Measurements from ENCODE around the gene ARL6IP1.
"Not testable (repeated sequence)": the region's sequence is repeated elsewhere in the genome, so short reads cannot be mapped to it uniquely, and the experiment has no call there.

Gene ARL6IP1

GRCh38 chr16:18770336-18770962 lies 30.9 kb downstream of the ARL6IP1 start:
- not testable (repeated sequence) for H3K9me3 ChIP-seq (replicated peaks; ENCODE audit: insufficient read depth, low read length); H3K27ac ChIP-seq (ENCODE audit: low read length); H3K79me2 ChIP-seq (ENCODE audit: low read length); H3K4me3 ChIP-seq (ENCODE audit: low read length); H3K4me2 ChIP-seq (ENCODE audit: low read depth, low read length); H3K9me2 ChIP-seq (replicated peaks; ENCODE audit: insufficient read depth, low read length); H3K36me3 ChIP-seq (replicated peaks; ENCODE audit: insufficient read depth, low read length); DNase-seq; H3F3A ChIP-seq (ENCODE audit: insufficient read depth, low read length); H3K4me1 ChIP-seq (ENCODE audit: low read length); H3K27me3 ChIP-seq (replicated peaks; ENCODE audit: insufficient read depth, low read length); H4K20me1 ChIP-seq (ENCODE audit: insufficient read depth, low read length); H3K9ac ChIP-seq (ENCODE audit: low read length); H2AFZ ChIP-seq (ENCODE audit: low read length)

DNA sequence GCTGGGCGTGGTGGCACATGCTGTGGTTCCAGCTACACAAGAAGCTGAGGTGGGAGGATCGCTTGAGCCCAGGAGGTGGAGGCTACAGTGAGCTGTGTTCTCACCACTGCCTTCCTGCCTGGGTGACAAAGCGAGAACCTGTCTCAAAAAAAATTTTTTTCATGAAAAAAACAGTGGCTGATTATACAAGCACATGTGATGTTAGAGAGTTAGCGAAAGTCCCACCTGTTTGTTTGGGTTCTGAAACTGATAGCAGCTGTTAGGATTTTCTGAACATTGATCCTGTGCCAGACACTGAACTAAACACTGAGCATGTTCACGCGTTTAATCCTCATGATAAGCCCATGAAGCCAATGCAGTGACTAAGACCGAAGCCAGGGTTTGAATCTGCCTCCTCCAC lies 34.1 kb downstream of the ARL6IP1 start:
- not testable (repeated sequence) for H3K79me2 ChIP-seq (ENCODE audit: low read length); H3F3A ChIP-seq (ENCODE audit: insufficient read depth, low read length); H4K20me1 ChIP-seq (ENCODE audit: insufficient read depth, low read length); H3K9me2 ChIP-seq (replicated peaks; ENCODE audit: insufficient read depth, low read length); H3K9me3 ChIP-seq (replicated peaks; ENCODE audit: insufficient read depth, low read length); H3K36me3 ChIP-seq (replicated peaks; ENCODE audit: insufficient read depth, low read length); H3K4me1 ChIP-seq (ENCODE audit: low read length); H3K27ac ChIP-seq (ENCODE audit: low read length); H3K9ac ChIP-seq (ENCODE audit: low read length); H3K27me3 ChIP-seq (replicated peaks; ENCODE audit: insufficient read depth, low read length); H2AFZ ChIP-seq (ENCODE audit: low read length); H3K4me2 ChIP-seq (ENCODE audit: low read depth, low read length); H3K4me3 ChIP-seq (ENCODE audit: low read length)
- peak; percentile 91 for DNase-seq

DNA sequence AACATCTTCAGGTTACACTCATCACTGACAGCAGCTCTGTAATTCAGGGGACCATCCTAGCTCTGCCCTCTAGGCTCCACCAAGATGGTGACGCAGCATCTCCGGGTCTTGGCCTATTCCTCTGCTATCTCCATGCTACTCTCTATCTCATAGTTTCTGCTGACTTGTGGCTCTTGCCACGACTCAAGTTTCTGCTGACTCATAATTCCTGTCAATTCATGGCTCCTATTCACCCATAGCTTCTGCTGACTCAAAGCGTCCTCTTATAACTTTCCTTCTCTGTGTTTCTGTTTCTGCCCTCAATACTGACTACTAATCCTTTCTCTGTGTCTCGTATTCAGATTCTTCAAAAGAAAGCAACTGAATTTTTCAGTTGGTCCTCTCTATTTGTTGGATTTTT lies 38.6 kb downstream of the ARL6IP1 start:
- not testable (repeated sequence) for H4K20me1 ChIP-seq (ENCODE audit: insufficient read depth, low read length); H3K4me2 ChIP-seq (ENCODE audit: low read depth, low read length); H3K9me2 ChIP-seq (replicated peaks; ENCODE audit: insufficient read depth, low read length); H3K36me3 ChIP-seq (replicated peaks; ENCODE audit: insufficient read depth, low read length); H3F3A ChIP-seq (ENCODE audit: insufficient read depth, low read length); H2AFZ ChIP-seq (ENCODE audit: low read length); H3K79me2 ChIP-seq (ENCODE audit: low read length); H3K4me1 ChIP-seq (ENCODE audit: low read length); H3K4me3 ChIP-seq (ENCODE audit: low read length); H3K27me3 ChIP-seq (replicated peaks; ENCODE audit: insufficient read depth, low read length); H3K27ac ChIP-seq (ENCODE audit: low read length); DNase-seq; H3K9ac ChIP-seq (ENCODE audit: low read length); H3K9me3 ChIP-seq (replicated peaks; ENCODE audit: insufficient read depth, low read length)

- H3K9ac ChIP-seq (ENCODE audit: low read length); H3K9me3 ChIP-seq (replicated peaks; ENCODE audit: insufficient read depth, low read length); H3K4me3 ChIP-seq (ENCODE audit: low read length); H3K4me1 ChIP-seq (ENCODE audit: low read length); H3K4me2 ChIP-seq (ENCODE audit: low read depth, low read length); H3K79me2 ChIP-seq (ENCODE audit: low read length); DNase-seq; H3K36me3 ChIP-seq (replicated peaks; ENCODE audit: insufficient read depth, low read length); H3K27ac ChIP-seq (ENCODE audit: low read length); H2AFZ ChIP-seq (ENCODE audit: low read length); H4K20me1 ChIP-seq (ENCODE audit: insufficient read depth, low read length); H3K27me3 ChIP-seq (replicated peaks; ENCODE audit: insufficient read depth, low read length); H3F3A ChIP-seq (ENCODE audit: insufficient read depth, low read length); H3K9me2 ChIP-seq (replicated peaks; ENCODE audit: insufficient read depth, low read length): not testable (repeated sequence)
- TF ChIP-seq, protein P1, sequence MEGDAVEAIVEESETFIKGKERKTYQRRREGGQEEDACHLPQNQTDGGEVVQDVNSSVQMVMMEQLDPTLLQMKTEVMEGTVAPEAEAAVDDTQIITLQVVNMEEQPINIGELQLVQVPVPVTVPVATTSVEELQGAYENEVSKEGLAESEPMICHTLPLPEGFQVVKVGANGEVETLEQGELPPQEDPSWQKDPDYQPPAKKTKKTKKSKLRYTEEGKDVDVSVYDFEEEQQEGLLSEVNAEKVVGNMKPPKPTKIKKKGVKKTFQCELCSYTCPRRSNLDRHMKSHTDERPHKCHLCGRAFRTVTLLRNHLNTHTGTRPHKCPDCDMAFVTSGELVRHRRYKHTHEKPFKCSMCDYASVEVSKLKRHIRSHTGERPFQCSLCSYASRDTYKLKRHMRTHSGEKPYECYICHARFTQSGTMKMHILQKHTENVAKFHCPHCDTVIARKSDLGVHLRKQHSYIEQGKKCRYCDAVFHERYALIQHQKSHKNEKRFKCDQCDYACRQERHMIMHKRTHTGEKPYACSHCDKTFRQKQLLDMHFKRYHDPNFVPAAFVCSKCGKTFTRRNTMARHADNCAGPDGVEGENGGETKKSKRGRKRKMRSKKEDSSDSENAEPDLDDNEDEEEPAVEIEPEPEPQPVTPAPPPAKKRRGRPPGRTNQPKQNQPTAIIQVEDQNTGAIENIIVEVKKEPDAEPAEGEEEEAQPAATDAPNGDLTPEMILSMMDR (IDR thresholded peaks at IDR 0.05; ENCODE audit: low read length), result peak; percentile 42
Observed at GRCh38 chr16:18759598-18760520, 41.5 kb downstream of the ARL6IP1 start.

DNA sequence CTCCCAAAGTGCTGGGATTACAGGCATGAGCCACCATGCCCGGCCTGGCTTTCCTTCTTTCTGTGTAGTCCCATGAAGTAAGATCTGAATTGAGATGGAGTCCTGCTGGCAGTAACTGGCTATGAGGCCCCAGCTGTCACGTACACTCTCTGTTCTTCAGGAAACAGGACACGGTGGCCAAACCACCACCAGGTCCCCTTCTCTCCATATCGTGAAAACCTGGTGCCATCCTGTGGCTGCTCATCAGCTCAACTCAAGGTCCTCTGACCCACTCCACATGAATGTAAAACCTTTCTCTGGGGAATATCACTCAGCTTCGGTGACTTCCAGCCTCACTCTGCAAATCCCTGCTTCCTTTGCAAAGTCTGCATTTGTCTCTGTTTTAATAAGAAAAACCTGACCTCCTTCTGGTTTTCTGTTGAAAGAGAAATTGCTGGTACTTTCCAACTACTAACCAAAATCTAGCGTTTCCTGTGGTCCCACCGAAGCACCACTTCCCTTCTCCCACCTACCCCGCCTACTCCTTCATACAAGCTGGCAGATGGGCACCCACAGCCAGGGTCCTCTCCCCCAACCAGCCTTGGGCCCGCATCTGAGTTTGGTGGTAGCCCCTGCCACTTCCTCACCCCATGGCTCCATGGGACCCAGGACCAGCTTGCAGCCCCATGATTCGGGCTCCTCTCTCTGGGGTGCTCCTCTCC lies 43.2 kb downstream of the ARL6IP1 start:
- H3K27me3 ChIP-seq (replicated peaks; ENCODE audit: insufficient read depth, low read length); H4K20me1 ChIP-seq (ENCODE audit: insufficient read depth, low read length); H3K9me3 ChIP-seq (replicated peaks; ENCODE audit: insufficient read depth, low read length); H3K4me1 ChIP-seq (ENCODE audit: low read length); H3K4me2 ChIP-seq (ENCODE audit: low read depth, low read length); DNase-seq; H3F3A ChIP-seq (ENCODE audit: insufficient read depth, low read length); H3K9me2 ChIP-seq (replicated peaks; ENCODE audit: insufficient read depth, low read length); H3K4me3 ChIP-seq (ENCODE audit: low read length); H3K9ac ChIP-seq (ENCODE audit: low read length); H3K27ac ChIP-seq (ENCODE audit: low read length); H3K79me2 ChIP-seq (ENCODE audit: low read length); H2AFZ ChIP-seq (ENCODE audit: low read length); H3K36me3 ChIP-seq (replicated peaks; ENCODE audit: insufficient read depth, low read length): not testable (repeated sequence)

DNA sequence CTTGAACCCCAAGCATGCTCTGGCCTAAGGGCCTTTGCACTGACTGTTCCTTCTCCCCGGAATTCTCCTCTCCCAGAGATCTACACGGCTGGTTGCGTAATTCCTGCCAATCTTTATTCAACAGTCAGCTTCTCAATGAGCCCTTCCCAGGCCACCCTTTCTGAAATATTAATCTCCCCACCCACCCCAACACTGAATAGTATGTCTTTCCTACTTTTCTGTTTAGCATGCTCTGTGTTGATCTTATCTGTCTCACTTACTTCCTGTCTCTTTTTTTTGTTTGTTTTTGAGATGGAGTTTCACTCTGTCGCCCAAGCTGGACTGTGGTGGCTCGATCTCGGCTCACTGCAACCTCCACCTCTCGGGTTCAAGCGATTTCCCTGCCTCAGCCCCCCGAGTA lies 44.7 kb downstream of the ARL6IP1 start:
- not testable (repeated sequence) for DNase-seq; H3K27ac ChIP-seq (ENCODE audit: low read length); H2AFZ ChIP-seq (ENCODE audit: low read length); H3K4me3 ChIP-seq (ENCODE audit: low read length); H3K4me1 ChIP-seq (ENCODE audit: low read length); H3K9ac ChIP-seq (ENCODE audit: low read length); H3K9me3 ChIP-seq (replicated peaks; ENCODE audit: insufficient read depth, low read length); H3K79me2 ChIP-seq (ENCODE audit: low read length); H3K4me2 ChIP-seq (ENCODE audit: low read depth, low read length); H3K27me3 ChIP-seq (replicated peaks; ENCODE audit: insufficient read depth, low read length); H4K20me1 ChIP-seq (ENCODE audit: insufficient read depth, low read length); H3F3A ChIP-seq (ENCODE audit: insufficient read depth, low read length); H3K36me3 ChIP-seq (replicated peaks; ENCODE audit: insufficient read depth, low read length); H3K9me2 ChIP-seq (replicated peaks; ENCODE audit: insufficient read depth, low read length)

DNA sequence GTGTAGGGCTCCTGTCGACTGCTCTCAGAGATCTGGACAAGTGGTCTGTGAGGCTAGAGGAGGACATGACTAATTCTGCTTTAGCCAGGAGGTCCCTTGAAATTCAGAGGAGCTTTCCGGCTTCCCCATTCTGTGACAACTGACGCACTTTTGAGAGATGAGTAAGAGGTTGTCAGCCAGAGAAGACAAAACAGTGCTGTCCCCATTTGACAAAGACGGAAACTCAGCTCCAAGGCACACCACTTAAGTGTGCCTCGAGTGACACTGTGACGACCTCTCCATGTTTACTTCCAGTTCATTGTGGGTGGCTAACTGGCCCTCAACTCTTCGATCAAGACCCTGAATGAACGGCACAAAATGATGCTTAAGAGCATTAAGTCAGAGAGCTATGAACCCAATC lies 58.5 kb downstream of the ARL6IP1 start:
- not testable (repeated sequence) for H3K9me2 ChIP-seq (replicated peaks; ENCODE audit: insufficient read depth, low read length); H3K4me1 ChIP-seq (ENCODE audit: low read length); H4K20me1 ChIP-seq (ENCODE audit: insufficient read depth, low read length); H3K4me2 ChIP-seq (ENCODE audit: low read depth, low read length); H3K27ac ChIP-seq (ENCODE audit: low read length); H3K9me3 ChIP-seq (replicated peaks; ENCODE audit: insufficient read depth, low read length); H3K9ac ChIP-seq (ENCODE audit: low read length); H3K79me2 ChIP-seq (ENCODE audit: low read length); H3K36me3 ChIP-seq (replicated peaks; ENCODE audit: insufficient read depth, low read length); DNase-seq; H2AFZ ChIP-seq (ENCODE audit: low read length); H3K27me3 ChIP-seq (replicated peaks; ENCODE audit: insufficient read depth, low read length); H3F3A ChIP-seq (ENCODE audit: insufficient read depth, low read length); H3K4me3 ChIP-seq (ENCODE audit: low read length)
